IPS-15b (cell line): ENCODE data around the gene FCHO1.

ENCODE experiments used
- H3K27me3 ChIP-seq: one replicate; pipeline ENCODE4 v1.6.1; 2013; ENCODE audit warnings: low read length; ENCODE audit not compliant: control insufficient read depth, insufficient read depth
- H3K36me3 ChIP-seq: one replicate; pipeline ENCODE4 v1.6.1; 2013; ENCODE audit warnings: low read length; ENCODE audit not compliant: control insufficient read depth, insufficient read depth
- H3K4me1 ChIP-seq: one replicate; pipeline ENCODE4 v1.6.1; 2013; ENCODE audit warnings: mild to moderate bottlenecking, low read length; ENCODE audit not compliant: control insufficient read depth, insufficient read depth
- H3K4me3 ChIP-seq: one replicate; pipeline ENCODE4 v1.5.1; 2013; ENCODE audit warnings: low read depth, low read length
- H3K9ac ChIP-seq: one replicate; pipeline ENCODE4 v1.6.1; 2013; ENCODE audit warnings: low read depth, mild to moderate bottlenecking, low read length
- H3K9me3 ChIP-seq: one replicate; pipeline ENCODE4 v1.6.1; 2013; ENCODE audit warnings: mild to moderate bottlenecking, low read length; ENCODE audit not compliant: control insufficient read depth, insufficient read depth

FCHO1 gene

GRCh38 chr19:17751103-17751911, at the start of gene FCHO1:
Gene FCHO1 (plus strand): TSS chr19:17751477. CDS start chr19:17755165, 3,688 bp downstream.
- H3K27me3 ChIP-seq: no peaks in the 10 kb centered on the region
- no peaks in the 10 kb centered on the region for H3K36me3 ChIP-seq
- H3K4me3 ChIP-seq: no peak within 1 kb of the TSS
- no peaks in the 10 kb centered on the region for H3K9me3 ChIP-seq
- H3K4me1 ChIP-seq: no peaks in the 10 kb centered on the region
- no peak within 1 kb of the TSS for H3K9ac ChIP-seq

DNA sequence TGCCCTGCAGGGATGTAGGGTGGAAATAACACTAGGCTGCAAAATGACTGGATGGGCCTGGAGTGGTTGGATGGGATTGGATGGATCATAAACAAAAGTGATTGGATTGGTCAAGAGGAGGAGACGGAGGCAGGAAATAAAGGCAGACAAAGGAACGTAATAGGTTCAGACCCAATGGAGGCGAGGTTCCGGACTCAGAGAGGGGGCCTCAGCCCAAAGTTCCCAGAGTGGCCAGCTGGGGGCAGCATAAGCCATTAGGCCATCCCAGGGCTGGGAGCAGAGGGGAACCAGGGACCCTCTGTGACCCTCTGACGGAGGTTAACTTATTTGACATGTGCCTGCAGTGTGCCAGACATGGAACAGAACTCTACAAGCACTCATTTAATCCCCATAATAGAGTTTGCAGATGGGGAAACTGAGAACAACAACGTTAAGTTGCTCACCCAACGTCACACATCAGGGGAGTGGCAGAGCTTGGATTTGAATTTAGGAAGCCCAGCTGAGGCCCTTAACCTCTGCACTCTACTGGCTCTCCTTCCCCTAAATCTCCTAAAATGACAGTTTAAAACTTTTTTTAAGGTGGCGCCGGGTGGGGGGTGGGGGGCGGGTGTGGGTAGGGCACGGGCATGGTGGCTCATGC, 47.3 kb upstream of the FCHO1 start:
- no peak overlapping the region for H3K9ac ChIP-seq
- H3K4me3 ChIP-seq: no peak overlapping the region
- no peaks in the 10 kb centered on the region for H3K36me3 ChIP-seq
- no peaks in the 10 kb centered on the region for H3K4me1 ChIP-seq
- no peaks in the 10 kb centered on the region for H3K9me3 ChIP-seq
- peaks cover 4% of the 10 kb centered on the region for H3K27me3 ChIP-seq

GRCh38 chr19:17706750-17707181, 44.5 kb upstream of the FCHO1 start:
- peaks cover 4% of the 10 kb centered on the region for H3K27me3 ChIP-seq
- H3K4me3 ChIP-seq: peak overlapping the region; percentile 42
- H3K36me3 ChIP-seq: no peaks in the 10 kb centered on the region
- no peak overlapping the region for H3K9ac ChIP-seq
- no peaks in the 10 kb centered on the region for H3K9me3 ChIP-seq
- no peaks in the 10 kb centered on the region for H3K4me1 ChIP-seq

GRCh38 chr19:17711851-17712250, 39.4 kb upstream of the FCHO1 start:
- H3K9me3 ChIP-seq: no peaks in the 10 kb centered on the region

DNA sequence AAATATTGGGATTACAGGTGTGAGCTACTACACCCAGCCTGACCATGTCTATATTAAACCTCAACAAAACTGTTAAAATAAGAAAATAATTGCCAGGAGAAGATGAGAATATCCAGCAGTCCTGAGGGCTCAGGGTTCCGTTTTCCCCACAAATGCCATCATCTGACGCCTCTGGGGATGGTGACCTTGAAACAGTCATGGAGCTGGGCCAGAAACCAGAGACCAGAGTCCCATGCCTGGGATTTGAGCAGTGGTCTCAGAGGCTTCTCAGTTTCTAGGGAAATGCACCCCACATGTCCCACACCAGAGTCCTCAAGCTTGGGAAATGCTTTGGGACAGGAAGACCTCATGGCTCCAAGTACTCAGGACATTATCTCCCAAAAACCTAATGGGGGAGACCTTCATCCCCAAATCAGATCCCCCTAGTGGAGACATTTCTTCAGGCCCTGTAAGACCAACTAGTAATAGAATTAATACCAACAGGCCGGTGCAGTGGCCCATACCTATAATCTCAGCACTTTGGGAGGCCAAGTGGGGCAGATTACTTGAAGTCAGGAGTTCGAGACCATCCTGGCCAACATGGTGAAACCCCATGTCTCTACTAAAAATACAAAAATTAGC, 34.9 kb upstream of the FCHO1 start:
- Histone ChIP-seq H3K4me3 (no peak overlapping the region), H3K9ac (no peak overlapping the region), H3K9me3 (no peaks in the 10 kb centered on the region), H3K27me3 (no peaks in the 10 kb centered on the region), H3K36me3 (peaks cover under 1% of the 10 kb centered on the region), H3K4me1 (peaks cover 5% of the 10 kb centered on the region)

More at GRCh38 chr19:17711851-17712250, 39.4 kb upstream of the FCHO1 start:
- H3K4me3 ChIP-seq: no peak overlapping the region
- H3K27me3 ChIP-seq: no peaks in the 10 kb centered on the region
- no peaks in the 10 kb centered on the region for H3K36me3 ChIP-seq
- H3K4me1 ChIP-seq: no peaks in the 10 kb centered on the region
- H3K9ac ChIP-seq: no peak overlapping the region

DNA sequence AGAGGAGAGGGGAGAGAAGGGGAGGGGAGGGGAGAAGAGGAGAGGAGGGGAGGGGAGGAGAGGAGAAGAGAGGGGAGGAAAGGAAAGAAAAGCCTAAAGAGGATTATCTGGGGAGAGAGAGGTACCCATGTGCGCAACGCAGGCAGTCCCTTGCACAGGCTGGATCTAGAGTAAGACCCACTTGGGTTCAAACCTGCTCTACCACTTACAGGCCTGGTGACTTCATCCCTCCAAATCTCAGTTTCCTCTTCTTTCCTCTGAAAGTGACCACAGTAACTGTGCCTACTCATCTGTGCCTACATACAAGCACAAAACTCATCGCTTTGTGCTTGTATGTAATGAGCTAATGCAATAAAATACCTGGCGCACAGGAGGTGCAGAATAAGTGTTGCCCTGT, 32.7 kb upstream of the FCHO1 start:
- Histone ChIP-seq H3K36me3 (peaks cover 4% of the 10 kb centered on the region), H3K27me3 (no peaks in the 10 kb centered on the region), H3K9ac (no peak overlapping the region), H3K4me3 (peak overlapping the region; percentile 67), H3K4me1 (peaks cover 5% of the 10 kb centered on the region), H3K9me3 (no peaks in the 10 kb centered on the region)

GRCh38 chr19:17718947-17719711, 32.1 kb upstream of the FCHO1 start, which contains the start of gene MAP1S:
Gene MAP1S (plus strand): TSS chr19:17719480. CDS start chr19:17719503, 23 bp downstream.
- Histone ChIP-seq H3K27me3 (no peaks in the 10 kb centered on the region), H3K4me1 (peaks cover 5% of the 10 kb centered on the region), H3K36me3 (peaks cover 9% of the 10 kb centered on the region)

GRCh38 chr19:17719730-17720400, 31.4 kb upstream of the FCHO1 start:
- Histone ChIP-seq H3K9me3 (no peaks in the 10 kb centered on the region), H3K4me3 (peak overlapping the region; percentile 67), H3K36me3 (peaks cover 16% of the 10 kb centered on the region), H3K9ac (peak overlapping the region; percentile 9), H3K27me3 (no peaks in the 10 kb centered on the region), H3K4me1 (peaks cover 5% of the 10 kb centered on the region)

More at GRCh38 chr19:17718947-17719711, 32.1 kb upstream of the FCHO1 start, which contains the start of gene MAP1S:
- peak within 1 kb of the TSS; percentile 9 for H3K9ac ChIP-seq
- no peaks in the 10 kb centered on the region for H3K9me3 ChIP-seq
- peak within 1 kb of the TSS; percentile 67 for H3K4me3 ChIP-seq

GRCh38 chr19:17720440-17720839, 30.8 kb upstream of the FCHO1 start:
- Histone ChIP-seq H3K9me3 (no peaks in the 10 kb centered on the region), H3K36me3 (peaks cover 22% of the 10 kb centered on the region), H3K27me3 (no peaks in the 10 kb centered on the region), H3K4me1 (peaks cover 5% of the 10 kb centered on the region), H3K9ac (peak overlapping the region; percentile 9), H3K4me3 (peak overlapping the region; percentile 67)

GRCh38 chr19:17721111-17721628, 30.1 kb upstream of the FCHO1 start:
- Histone ChIP-seq H3K36me3 (peaks cover 27% of the 10 kb centered on the region), H3K9ac (no peak overlapping the region), H3K27me3 (no peaks in the 10 kb centered on the region), H3K4me3 (no peak overlapping the region), H3K4me1 (peaks cover 5% of the 10 kb centered on the region), H3K9me3 (no peaks in the 10 kb centered on the region)
